ENCODE measurements around the gene VAV1.

GRCh38 chr19:6865849-6866248 is 93.3 kb downstream of the VAV1 start:
- TF ChIP-seq CTCF (IDR thresholded peaks at IDR 0.05) (no peak), POLR2A (IDR thresholded peaks at IDR 0.05) (no peak)
